SK-N-SH treated with all-trans-retinoic acid at 6 μM for 48 hours (cell line): ENCODE measurements around the gene SLC26A2.
A peak's percentile ranks its signal among the peaks of the same experiment; 100 is the strongest.

Experiments
- ATAC-seq: fragments of 200-7000 bp; cut with Tn5 transposase; 3 replicates; pipeline ENCODE4 v1.9.1; 2020; ENCODE audit warnings: mild to moderate bottlenecking, moderate library complexity
- ARNTL ChIP-seq: fragments of 450-650 bp; formaldehyde crosslinking; IDR thresholded peaks from 2 replicates; pipeline ENCODE4 v1.5.0; 2020; ENCODE audit warnings: low read depth, mild to moderate bottlenecking, moderate library complexity, borderline replicate concordance
- BACH2 ChIP-seq: fragments of 250-450 bp; sonication (Bioruptor Pico); IDR thresholded peaks from 2 replicates; pipeline ENCODE4 v1.9.0; 2021; ENCODE audit warnings: mild to moderate bottlenecking, borderline replicate concordance
- CSDC2 ChIP-seq: fragments of 250-450 bp; sonication (Bioruptor Pico); IDR thresholded peaks from 2 replicates; pipeline ENCODE4 v1.5.0; 2020; ENCODE audit warnings: mild to moderate bottlenecking, moderate library complexity
- ESRRG ChIP-seq: fragments of 250-450 bp; sonication (Bioruptor Pico); IDR thresholded peaks from 2 replicates; pipeline ENCODE4 v1.6.1; 2021; ENCODE audit warnings: mild to moderate bottlenecking
- GLIS3 ChIP-seq: fragments of 250-450 bp; sonication (Bioruptor Pico); IDR thresholded peaks from 2 replicates; pipeline ENCODE4 v1.5.0; 2020; ENCODE audit warnings: mild to moderate bottlenecking, moderate library complexity
- OSR1 ChIP-seq: fragments of 250-450 bp; sonication (Bioruptor Pico); IDR thresholded peaks from 2 replicates; pipeline ENCODE4 v1.8.0; 2022; ENCODE audit warnings: moderate library complexity, mild to moderate bottlenecking, inconsistent platforms
- PPARA ChIP-seq: fragments of 250-450 bp; sonication (Bioruptor Pico); IDR thresholded peaks from 2 replicates; pipeline ENCODE4 v1.5.0; 2020; ENCODE audit warnings: mild to moderate bottlenecking, borderline replicate concordance
- SNAI2 ChIP-seq: fragments of 250-450 bp; sonication (Bioruptor Pico); IDR thresholded peaks from 2 replicates; pipeline ENCODE4 v1.5.0; 2020; ENCODE audit warnings: mild to moderate bottlenecking, moderate library complexity
- ZC3H10 ChIP-seq: fragments of 250-450 bp; sonication (Bioruptor Pico); IDR thresholded peaks from 2 replicates; pipeline ENCODE4 v1.5.1; 2021; ENCODE audit warnings: mild to moderate bottlenecking, moderate library complexity
- ZFP3 ChIP-seq: fragments of 250-450 bp; sonication (Bioruptor Pico); IDR thresholded peaks from 2 replicates; pipeline ENCODE4 v1.5.0; 2020; ENCODE audit warnings: mild to moderate bottlenecking, moderate library complexity
- ZFP30 ChIP-seq: fragments of 450-650 bp; formaldehyde crosslinking; IDR thresholded peaks from 2 replicates; pipeline ENCODE4 v1.5.0; 2022; ENCODE audit warnings: mild to moderate bottlenecking, moderate library complexity
- ZNF565 ChIP-seq: fragments of 450-650 bp; formaldehyde crosslinking; conservative IDR thresholded peaks from 2 replicates; pipeline ENCODE4 v1.5.0; 2020; ENCODE audit warnings: low read depth, mild to moderate bottlenecking, moderate library complexity
- ZNF70 ChIP-seq: fragments of 450-650 bp; formaldehyde crosslinking; IDR thresholded peaks from 2 replicates; pipeline ENCODE4 v1.5.0; 2020; ENCODE audit warnings: mild to moderate bottlenecking, moderate library complexity
- TF ChIP-seq, protein P1 (sequence below): fragments of 250-450 bp; sonication (Bioruptor Pico); IDR thresholded peaks from 2 replicates; pipeline ENCODE4 v1.5.1; 2020; ENCODE audit warnings: low read depth, mild to moderate bottlenecking, moderate library complexity
- TF ChIP-seq, protein P2 (sequence below): fragments of 250-450 bp; sonication (Bioruptor Pico); IDR thresholded peaks from 2 replicates; pipeline ENCODE4 v1.8.0; 2020; ENCODE audit warnings: mild to moderate bottlenecking, moderate library complexity, borderline replicate concordance
- TF ChIP-seq, protein P3 (sequence below): fragments of 250-450 bp; sonication (Bioruptor Pico); IDR thresholded peaks from 2 replicates; pipeline ENCODE4 v1.8.0; 2021; ENCODE audit warnings: low read depth, mild to moderate bottlenecking, moderate library complexity, borderline replicate concordance
- TF ChIP-seq, protein P4 (sequence below): fragments of 250-450 bp; sonication (Bioruptor Pico); IDR thresholded peaks from 2 replicates; pipeline ENCODE4 v1.5.1; 2021; ENCODE audit warnings: mild to moderate bottlenecking, moderate library complexity

The SLC26A2 gene

DNA sequence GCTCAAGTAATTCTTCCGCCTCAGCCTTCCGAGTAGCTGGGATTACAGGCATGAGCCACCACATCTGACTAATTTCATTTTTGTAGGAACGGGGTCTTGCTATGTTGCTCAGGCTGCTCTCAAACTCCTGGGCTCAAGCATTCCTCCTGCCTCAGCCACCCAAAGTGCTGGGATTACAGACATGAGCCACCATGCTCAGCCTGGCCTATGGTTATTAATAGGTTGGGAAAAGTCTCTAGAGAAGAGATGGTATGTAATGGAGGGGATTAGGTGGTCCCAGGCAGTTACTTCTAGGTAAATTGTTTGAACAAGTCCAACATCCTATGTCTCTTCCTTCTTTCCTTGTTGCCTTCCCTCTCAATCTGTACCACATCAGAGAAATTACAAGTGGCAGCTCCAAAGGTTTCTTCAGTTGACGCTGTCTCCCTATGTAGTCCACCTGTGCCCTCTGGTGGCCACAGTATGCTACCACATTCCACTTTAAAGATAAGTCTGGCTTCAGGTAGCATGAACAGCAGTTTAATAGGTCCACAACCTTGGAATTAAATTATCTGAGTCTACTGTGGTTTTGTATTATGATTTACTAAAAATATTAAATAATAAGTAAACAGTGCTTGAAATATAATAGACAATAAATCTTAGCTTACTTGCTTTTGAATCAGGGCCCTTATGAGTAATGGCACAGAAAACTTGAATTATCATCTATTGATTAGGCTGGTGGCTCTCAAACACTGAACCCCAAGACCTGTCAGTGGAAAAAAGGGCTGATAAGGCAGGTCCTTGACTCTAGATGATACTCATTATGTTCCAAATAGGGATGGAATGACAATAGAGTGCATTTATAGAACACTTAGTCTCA, 30.2 kb downstream of the SLC26A2 start:
- peak; percentile 96 for ATAC-seq

DNA sequence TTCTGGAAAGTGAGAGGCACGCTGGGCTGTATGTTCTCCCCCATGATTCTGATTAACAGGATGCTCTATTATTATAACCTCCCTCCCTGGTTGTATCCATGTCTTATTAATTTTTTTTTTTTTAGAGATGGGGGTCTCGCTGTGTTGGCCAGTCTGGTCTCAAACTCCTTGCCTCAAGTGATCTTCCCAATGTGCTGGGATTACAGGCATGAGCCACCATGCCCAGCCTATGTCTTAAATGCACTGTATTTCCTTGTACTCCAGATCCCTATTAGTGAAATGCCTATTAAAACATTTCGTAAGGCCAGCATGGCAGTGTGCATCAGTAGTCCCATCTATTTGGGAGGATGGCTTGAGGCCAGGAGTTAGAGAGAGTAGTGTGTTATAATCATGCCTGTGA, 32.9 kb downstream of the SLC26A2 start:
- TF ChIP-seq ZFP30 (CRISPR knock-in tag) (no peak), BACH2 (CRISPR knock-in tag) (no peak), ESRRG (no peak), PPARA (CRISPR knock-in tag) (no peak), ZC3H10 (no peak), ZNF565 (CRISPR knock-in tag) (no peak), GLIS3 (CRISPR knock-in tag) (no peak), OSR1 (CRISPR knock-in tag) (no peak), ZNF70 (CRISPR knock-in tag) (no peak), SNAI2 (CRISPR knock-in tag) (no peak)
- TF ChIP-seq, protein P1, sequence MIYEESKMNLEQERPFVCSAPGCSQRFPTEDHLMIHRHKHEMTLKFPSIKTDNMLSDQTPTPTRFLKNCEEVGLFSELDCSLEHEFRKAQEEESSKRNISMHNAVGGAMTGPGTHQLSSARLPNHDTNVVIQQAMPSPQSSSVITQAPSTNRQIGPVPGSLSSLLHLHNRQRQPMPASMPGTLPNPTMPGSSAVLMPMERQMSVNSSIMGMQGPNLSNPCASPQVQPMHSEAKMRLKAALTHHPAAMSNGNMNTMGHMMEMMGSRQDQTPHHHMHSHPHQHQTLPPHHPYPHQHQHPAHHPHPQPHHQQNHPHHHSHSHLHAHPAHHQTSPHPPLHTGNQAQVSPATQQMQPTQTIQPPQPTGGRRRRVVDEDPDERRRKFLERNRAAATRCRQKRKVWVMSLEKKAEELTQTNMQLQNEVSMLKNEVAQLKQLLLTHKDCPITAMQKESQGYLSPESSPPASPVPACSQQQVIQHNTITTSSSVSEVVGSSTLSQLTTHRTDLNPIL (CRISPR knock-in tag), result no peak
- TF ChIP-seq, protein P2, sequence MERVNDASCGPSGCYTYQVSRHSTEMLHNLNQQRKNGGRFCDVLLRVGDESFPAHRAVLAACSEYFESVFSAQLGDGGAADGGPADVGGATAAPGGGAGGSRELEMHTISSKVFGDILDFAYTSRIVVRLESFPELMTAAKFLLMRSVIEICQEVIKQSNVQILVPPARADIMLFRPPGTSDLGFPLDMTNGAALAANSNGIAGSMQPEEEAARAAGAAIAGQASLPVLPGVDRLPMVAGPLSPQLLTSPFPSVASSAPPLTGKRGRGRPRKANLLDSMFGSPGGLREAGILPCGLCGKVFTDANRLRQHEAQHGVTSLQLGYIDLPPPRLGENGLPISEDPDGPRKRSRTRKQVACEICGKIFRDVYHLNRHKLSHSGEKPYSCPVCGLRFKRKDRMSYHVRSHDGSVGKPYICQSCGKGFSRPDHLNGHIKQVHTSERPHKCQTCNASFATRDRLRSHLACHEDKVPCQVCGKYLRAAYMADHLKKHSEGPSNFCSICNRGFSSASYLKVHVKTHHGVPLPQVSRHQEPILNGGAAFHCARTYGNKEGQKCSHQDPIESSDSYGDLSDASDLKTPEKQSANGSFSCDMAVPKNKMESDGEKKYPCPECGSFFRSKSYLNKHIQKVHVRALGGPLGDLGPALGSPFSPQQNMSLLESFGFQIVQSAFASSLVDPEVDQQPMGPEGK (CRISPR knock-in tag), result no peak
- TF ChIP-seq, protein P3, sequence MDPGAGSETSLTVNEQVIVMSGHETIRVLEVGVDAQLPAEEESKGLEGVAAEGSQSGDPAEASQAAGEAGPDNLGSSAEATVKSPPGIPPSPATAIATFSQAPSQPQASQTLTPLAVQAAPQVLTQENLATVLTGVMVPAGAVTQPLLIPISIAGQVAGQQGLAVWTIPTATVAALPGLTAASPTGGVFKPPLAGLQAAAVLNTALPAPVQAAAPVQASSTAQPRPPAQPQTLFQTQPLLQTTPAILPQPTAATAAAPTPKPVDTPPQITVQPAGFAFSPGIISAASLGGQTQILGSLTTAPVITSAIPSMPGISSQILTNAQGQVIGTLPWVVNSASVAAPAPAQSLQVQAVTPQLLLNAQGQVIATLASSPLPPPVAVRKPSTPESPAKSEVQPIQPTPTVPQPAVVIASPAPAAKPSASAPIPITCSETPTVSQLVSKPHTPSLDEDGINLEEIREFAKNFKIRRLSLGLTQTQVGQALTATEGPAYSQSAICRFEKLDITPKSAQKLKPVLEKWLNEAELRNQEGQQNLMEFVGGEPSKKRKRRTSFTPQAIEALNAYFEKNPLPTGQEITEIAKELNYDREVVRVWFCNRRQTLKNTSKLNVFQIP, result no peak
- TF ChIP-seq, all 23 proteins: peak for 0
- no peak for ATAC-seq

More for the DNA sequence above, 30.2 kb downstream of the SLC26A2 start:
- TF ChIP-seq ESRRG (no peak), ZFP3 (CRISPR knock-in tag) (no peak), ZNF70 (CRISPR knock-in tag) (no peak)
- TF ChIP-seq, protein P4, sequence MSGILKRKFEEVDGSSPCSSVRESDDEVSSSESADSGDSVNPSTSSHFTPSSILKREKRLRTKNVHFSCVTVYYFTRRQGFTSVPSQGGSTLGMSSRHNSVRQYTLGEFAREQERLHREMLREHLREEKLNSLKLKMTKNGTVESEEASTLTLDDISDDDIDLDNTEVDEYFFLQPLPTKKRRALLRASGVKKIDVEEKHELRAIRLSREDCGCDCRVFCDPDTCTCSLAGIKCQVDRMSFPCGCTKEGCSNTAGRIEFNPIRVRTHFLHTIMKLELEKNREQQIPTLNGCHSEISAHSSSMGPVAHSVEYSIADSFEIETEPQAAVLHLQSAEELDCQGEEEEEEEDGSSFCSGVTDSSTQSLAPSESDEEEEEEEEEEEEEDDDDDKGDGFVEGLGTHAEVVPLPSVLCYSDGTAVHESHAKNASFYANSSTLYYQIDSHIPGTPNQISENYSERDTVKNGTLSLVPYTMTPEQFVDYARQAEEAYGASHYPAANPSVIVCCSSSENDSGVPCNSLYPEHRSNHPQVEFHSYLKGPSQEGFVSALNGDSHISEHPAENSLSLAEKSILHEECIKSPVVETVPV (CRISPR knock-in tag), result no peak
- TF ChIP-seq, protein P2 (CRISPR knock-in tag), result no peak

DNA sequence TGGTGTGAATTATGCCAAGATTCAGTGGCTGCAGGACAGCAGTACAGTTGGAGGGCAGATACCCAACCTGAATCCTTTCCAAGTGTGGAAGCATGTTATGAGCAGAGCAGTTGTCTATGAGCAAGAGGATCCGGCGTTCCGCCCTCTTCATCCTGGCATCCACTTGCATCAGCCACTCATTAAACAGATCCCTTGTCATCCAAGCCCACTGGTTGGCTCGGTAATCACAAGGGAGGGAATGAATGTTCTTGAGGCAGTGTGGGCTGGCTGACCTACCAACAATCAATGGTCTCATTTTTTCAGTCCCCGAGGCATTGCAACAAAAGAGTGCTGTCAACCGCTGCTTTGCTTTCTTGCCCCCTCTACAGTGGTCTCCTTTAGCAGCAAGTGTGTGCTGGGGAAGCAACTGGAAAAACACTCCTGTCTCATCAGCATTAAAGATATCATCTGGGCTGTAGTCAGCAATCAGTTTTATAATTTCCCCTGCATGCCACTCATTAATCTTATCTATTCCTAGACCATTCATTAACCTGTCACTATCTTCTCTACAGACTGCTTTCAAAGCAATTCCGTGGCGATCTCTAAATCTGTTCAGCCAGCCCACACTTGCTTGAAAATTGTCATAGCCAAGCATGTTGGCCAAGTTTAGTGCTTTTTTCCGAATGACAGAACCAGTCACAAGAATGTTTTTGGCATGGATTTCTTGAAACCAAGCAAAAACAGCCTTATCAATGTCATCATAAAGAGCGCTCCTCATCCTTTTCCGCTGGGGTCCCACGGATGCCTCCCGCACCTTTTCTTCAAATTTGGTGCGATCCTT, 35.0 kb downstream of the SLC26A2 start:
- no peak for ATAC-seq
- TF ChIP-seq CSDC2 (CRISPR knock-in tag) (no peak), GLIS3 (CRISPR knock-in tag) (no peak), ZFP30 (CRISPR knock-in tag) (no peak), ESRRG (no peak), BACH2 (CRISPR knock-in tag) (no peak), ARNTL (CRISPR knock-in tag) (no peak)
- TF ChIP-seq, protein P3, result no peak
- TF ChIP-seq, protein P1 (CRISPR knock-in tag), result no peak
- TF ChIP-seq, protein P2 (CRISPR knock-in tag), result no peak
